ENCODE results near the gene APOH. TPM values are rescaled to one million over a fixed set of nuclear protein-coding genes. Genes with fewer than 3 reads are reported as not detected.

Gene APOH
- total RNA-seq, 4 donors from 2014 or later, result not detected

DNA sequence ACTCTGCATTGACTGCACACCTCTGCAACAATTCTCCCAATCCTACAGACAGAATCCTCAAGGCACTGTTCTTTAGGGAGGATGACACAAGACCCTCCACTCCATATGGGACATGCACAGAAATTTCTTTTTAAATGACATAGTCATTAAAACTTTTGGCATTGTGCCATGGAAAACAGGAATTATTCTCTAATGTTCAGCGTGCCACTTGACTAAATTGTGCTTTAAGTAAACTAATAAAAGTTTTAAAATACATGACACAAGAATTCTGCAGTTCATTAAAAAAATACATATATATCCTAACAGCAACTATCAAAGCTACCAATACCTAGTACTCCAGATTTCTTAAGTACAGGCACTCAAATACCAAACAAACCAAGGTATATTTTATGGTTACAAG is 53.3 kb downstream of the APOH start:
- intact Hi-C loops (cut with DNase I), result no loop called here
- H3K4me1 ChIP-seq, result no peaks in the 10 kb centered on the region

DNA sequence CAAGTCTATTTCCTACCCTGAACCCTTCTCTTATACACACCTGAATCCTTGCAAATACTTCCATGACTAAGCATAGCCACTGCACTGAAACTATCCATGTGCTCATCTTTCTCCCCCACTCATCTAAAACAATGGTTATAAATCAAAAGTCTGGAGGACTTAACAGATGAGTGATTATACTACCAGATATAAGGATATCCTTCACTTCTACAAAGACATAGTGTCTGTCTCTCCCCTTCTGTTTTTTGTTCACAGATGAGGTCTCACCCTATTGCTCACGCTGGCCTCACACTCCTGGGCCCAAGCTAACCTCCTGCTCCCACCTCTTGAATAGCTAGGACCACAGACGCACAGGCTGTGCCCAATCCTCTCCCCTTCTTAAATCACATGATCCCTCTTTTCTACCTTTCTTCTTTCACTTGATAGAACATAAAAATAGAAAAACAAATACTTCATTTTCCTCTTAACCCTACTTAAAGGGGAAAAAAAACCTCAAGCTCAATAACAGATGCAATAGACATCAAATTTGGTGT is 56.5 kb downstream of the APOH start:
- TF ChIP-seq, protein P1, sequence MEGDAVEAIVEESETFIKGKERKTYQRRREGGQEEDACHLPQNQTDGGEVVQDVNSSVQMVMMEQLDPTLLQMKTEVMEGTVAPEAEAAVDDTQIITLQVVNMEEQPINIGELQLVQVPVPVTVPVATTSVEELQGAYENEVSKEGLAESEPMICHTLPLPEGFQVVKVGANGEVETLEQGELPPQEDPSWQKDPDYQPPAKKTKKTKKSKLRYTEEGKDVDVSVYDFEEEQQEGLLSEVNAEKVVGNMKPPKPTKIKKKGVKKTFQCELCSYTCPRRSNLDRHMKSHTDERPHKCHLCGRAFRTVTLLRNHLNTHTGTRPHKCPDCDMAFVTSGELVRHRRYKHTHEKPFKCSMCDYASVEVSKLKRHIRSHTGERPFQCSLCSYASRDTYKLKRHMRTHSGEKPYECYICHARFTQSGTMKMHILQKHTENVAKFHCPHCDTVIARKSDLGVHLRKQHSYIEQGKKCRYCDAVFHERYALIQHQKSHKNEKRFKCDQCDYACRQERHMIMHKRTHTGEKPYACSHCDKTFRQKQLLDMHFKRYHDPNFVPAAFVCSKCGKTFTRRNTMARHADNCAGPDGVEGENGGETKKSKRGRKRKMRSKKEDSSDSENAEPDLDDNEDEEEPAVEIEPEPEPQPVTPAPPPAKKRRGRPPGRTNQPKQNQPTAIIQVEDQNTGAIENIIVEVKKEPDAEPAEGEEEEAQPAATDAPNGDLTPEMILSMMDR (IDR thresholded peaks at IDR 0.05), result no peak
- TF ChIP-seq POLR2A (IDR thresholded peaks at IDR 0.05), result no peak
- Histone ChIP-seq H3K36me3 (peaks cover 0 to 7% (median 0%) of the 10 kb centered on the region in 3 donors), H3K27me3 (no peaks in the 10 kb centered on the region), H3K4me1 (no peaks in the 10 kb centered on the region), H3K27ac (no peak overlapping the region), H3K9me3 (no peaks in the 10 kb centered on the region), H3K4me3 (no peak overlapping the region)
- WGBS, 2 donors, result 71 to 73% methylated on average over 2 of the region's 2 CpGs
- intact Hi-C loops (cut with DNase I), result no loop called here
- no peak for DNase-seq

More for the DNA sequence above, 53.3 kb downstream of the APOH start:
- H3K4me3 ChIP-seq, result no peak overlapping the region
- no peak for DNase-seq
- H3K27ac ChIP-seq, result no peak overlapping the region
- 50 to 62% methylated on average over 1 of the region's 1 CpG for WGBS, 2 donors
- no peaks in the 10 kb centered on the region for H3K27me3 ChIP-seq
- TF ChIP-seq, protein P1 (IDR thresholded peaks at IDR 0.05), result no peak
- TF ChIP-seq POLR2A (IDR thresholded peaks at IDR 0.05), result no peak
- H3K9me3 ChIP-seq, result no peaks in the 10 kb centered on the region
- peaks cover 0 to 11% (median 0%) of the 10 kb centered on the region in 3 donors for H3K36me3 ChIP-seq

- TF ChIP-seq, protein P1 (IDR thresholded peaks at IDR 0.05), result no peak
- no peak for TF ChIP-seq POLR2A (IDR thresholded peaks at IDR 0.05)
- Histone ChIP-seq H3K36me3 (peaks cover 0 to 7% (median 0%) of the 10 kb centered on the region in 3 donors), H3K4me1 (no peaks in the 10 kb centered on the region), H3K27ac (no peak overlapping the region), H3K9me3 (no peaks in the 10 kb centered on the region), H3K4me3 (no peak overlapping the region), H3K27me3 (no peaks in the 10 kb centered on the region)
- DNase-seq, result no peak
- WGBS, 2 donors, result 72 to 79% methylated on average over 5 of the region's 5 CpGs
- intact Hi-C loops (cut with DNase I), result no loop called here
Observed at GRCh38 chr17:66172144-66172543, 57.1 kb downstream of the APOH start.

GRCh38 chr17:66171692-66172091 is 57.5 kb downstream of the APOH start:
- no peak overlapping the region for H3K4me3 ChIP-seq
- H3K9me3 ChIP-seq, result no peaks in the 10 kb centered on the region
- no peaks in the 10 kb centered on the region for H3K27me3 ChIP-seq
- WGBS, 2 donors, result 49 to 59% methylated on average over 3 of the region's 3 CpGs
- intact Hi-C loops (cut with DNase I), result no loop called here
- H3K36me3 ChIP-seq, result peaks cover 0 to 7% (median 0%) of the 10 kb centered on the region in 3 donors
- TF ChIP-seq, protein P1 (IDR thresholded peaks at IDR 0.05), result no peak
- no peak for TF ChIP-seq POLR2A (IDR thresholded peaks at IDR 0.05)
- DNase-seq, result no peak
- no peak overlapping the region for H3K27ac ChIP-seq
- no peaks in the 10 kb centered on the region for H3K4me1 ChIP-seq

DNA sequence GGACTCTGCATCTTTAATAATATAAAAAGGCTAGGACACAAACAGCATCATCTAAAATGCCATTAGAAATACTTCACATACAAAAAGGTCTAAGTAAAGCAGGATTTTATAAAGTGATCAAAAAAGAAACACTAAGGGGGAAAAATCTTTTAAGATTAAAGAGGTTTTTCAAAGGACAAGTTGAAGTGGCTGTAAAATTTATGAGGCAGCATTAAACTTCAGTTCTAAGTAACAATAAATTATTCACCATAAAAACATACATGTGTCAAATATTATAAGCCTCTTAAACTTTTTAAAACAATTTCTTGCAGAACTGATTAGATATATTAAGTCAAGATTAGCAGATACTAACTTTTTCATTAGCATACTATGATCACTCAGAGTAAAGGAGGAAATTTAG is 58.0 kb downstream of the APOH start:
- Histone ChIP-seq H3K4me3 (no peak overlapping the region), H3K27me3 (no peaks in the 10 kb centered on the region), H3K9me3 (no peaks in the 10 kb centered on the region), H3K4me1 (no peaks in the 10 kb centered on the region), H3K27ac (no peak overlapping the region), H3K36me3 (peaks cover 0 to 7% (median 0%) of the 10 kb centered on the region in 3 donors)
- TF ChIP-seq, protein P1 (IDR thresholded peaks at IDR 0.05), result no peak
- TF ChIP-seq POLR2A (IDR thresholded peaks at IDR 0.05), result no peak
- intact Hi-C loops (cut with DNase I), result no loop called here
- no peak for DNase-seq

Data from esophagus squamous epithelium (tissue), 5 donors.